HG03342 (cell line): ENCODE results near the gene PCSK5.

Source experiments
- ATAC-seq: cut with Tn5 transposase; IDR thresholded peaks from one replicate; pipeline ENCODE4 v1.9.1; 2021; ENCODE audit warnings: mild to moderate bottlenecking, moderate library complexity; ENCODE audit not compliant: unreplicated experiment

The PCSK5 gene

DNA sequence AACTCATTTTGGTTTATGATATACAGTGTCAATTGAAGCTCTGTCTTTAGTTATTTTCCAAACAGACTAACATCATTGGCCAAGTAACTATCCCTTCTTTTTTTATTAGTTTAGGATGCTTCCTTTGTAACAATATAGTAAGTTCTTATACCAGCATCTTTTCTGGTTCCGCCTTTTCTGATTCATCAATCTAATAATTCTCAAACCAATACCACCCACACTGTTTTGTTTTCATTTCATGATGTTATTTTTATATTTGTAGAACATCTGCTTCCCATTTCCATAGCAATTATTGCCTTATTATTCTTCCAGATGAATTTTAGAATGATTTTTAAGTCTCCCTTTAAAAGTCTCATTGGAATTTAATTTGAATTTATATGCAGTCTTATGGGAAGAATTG, 285.7 kb downstream of the PCSK5 start:
- ATAC-seq, result no peak

DNA sequence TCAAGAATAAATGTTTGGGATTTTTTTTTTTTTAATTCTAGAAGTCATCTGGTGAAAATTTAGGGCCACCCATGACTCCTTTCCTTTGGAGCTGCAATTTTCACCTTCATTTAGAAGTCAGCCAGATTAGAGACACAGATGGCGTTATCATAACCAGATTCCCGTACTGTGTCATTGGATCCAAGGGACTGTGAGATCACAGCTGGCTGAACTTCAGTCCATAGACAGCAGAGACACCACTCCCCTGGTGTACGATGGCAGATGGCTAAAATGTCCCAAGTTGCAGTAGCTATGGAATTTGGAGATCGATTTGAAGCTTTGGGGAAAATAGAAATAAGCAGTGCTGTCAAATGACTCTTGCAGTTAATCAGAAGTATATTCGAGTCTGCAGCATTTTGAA, 287.5 kb downstream of the PCSK5 start:
- ATAC-seq, result no peak

DNA sequence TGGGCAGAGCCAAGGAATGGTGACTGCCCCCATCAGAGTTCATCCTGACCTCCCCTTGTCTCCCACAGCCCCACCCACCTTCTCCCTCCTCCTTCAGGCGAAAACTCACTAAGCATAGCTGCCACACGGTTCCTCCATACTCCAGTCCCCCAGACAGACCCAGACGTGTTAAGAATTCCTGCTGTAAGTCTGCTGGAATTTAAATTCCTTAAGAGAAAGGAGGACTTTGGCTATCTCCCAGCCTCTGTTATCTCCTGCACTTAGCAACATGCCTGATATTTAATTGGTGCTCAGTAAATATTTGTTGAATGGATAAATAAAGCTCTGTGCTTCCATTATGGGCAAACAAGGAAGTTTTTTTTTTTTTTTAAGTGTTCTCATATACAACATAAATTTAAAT, 290.1 kb downstream of the PCSK5 start:
- ATAC-seq, result no peak

DNA sequence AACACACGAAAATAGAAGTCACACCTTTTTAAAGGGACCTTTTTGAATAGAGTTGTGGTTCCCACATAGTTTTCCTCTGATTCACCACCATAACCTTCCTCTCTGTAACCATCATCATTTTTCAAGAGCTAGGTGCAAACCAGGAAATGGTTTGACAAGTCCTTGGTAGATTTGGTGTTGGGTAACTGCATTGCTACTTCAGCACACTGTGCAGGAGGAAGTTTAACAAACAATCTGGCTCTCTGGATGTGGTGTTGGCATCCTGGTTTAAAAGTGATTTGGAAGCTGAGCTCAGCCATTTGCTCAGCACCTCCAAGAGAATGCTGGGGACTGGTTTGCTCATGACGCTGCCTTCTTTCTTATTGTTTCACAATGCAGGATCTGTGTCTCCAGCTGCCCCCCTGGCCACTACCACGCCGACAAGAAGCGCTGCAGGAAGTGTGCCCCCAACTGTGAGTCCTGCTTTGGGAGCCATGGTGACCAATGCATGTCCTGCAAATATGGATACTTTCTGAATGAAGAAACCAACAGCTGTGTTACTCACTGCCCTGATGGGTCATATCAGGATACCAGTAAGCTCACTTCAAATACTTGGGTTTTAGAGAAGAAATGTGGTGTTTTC, 290.7 kb downstream of the PCSK5 start:
- no peak for ATAC-seq

DNA sequence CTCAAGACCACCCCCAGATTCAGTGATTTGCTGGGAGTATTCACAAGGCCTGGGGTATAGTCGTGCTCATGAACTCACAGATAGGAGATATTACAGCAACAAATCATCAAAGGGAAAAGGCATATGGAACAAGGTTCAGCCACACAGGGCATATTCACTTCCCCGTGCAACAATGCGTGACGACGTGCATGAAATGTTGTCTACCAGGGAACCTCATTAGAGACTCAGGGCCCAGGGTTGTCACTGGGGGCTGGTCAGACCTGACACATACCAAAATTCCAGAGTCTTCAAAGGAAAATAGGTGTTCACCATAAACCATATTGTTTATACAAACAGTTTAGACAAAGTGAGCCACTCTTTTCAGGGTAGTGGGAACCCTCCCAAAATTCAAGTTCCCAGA, 291.3 kb downstream of the PCSK5 start:
- ATAC-seq, result no peak

DNA sequence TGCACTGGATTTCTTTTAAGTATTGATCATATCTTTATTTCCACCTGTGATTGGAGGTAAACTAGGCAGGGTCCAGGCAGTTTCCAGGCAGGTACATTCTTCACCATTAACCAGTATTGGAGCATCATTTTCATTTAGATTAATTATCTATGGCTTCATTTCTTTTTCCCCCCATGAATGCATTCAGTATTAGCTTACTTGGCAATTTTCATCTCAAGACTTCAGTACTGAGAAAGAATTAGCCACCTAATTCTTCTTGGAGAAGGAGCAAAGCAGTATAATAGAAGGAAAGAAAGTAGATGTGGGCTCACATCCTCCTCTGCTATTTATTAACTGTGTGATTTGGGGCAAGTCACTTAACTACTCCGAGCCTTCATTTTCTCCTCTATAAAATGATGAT, 295.0 kb downstream of the PCSK5 start:
- no peak for ATAC-seq

DNA sequence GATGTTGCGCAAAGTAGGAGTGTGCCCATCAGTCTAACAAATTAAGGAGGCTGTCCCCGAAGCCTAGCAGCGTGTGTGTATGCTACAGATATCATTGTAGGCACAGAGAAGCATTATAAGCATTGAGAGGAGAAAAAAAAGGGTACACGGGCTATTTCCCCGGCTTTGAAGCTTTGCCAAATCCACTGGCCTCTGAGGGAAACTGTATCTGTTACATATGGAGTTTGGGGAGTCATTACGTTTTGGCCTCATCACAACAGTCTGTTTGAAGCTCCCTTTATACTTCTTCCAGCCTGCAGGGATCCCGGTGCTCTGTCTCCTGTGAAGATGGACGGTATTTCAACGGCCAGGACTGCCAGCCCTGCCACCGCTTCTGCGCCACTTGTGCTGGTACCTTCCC, 297.8 kb downstream of the PCSK5 start:
- no peak for ATAC-seq

DNA sequence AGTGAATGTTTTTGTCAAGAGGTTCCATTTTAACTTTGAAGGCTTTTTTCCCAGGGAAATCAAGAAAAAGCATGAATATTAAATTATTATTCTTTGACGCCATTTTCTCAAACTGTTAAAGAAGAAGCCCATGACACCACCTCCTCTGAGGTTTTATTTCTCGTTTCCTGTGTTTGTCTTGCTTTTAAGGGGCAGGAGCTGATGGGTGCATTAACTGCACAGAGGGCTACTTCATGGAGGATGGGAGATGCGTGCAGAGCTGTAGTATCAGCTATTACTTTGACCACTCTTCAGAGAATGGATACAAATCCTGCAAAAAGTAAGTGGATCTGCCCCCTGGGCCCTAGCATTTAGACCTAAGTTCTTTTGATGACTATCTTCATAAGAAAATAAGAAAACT, 298.4 kb downstream of the PCSK5 start:
- no peak for ATAC-seq

DNA sequence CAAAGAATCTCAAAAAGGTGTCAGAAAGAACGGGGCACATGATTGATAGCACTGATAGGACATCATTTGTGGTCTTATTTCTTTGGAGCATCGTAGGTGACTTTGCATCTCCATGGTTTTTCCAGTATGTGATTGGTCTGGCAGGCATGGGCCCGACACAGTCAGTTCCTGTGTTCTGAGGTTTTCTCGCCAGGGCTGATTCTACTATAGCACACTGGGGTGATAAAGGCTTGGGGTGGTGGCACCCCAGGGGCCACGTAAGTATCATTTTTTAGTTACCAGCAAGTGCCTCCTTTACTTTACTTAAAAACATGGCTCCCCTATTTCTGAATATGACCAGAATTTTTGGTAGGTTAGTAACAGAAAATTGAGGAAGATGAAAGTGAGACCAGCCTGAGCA, 301.0 kb downstream of the PCSK5 start:
- ATAC-seq, result no peak

DNA sequence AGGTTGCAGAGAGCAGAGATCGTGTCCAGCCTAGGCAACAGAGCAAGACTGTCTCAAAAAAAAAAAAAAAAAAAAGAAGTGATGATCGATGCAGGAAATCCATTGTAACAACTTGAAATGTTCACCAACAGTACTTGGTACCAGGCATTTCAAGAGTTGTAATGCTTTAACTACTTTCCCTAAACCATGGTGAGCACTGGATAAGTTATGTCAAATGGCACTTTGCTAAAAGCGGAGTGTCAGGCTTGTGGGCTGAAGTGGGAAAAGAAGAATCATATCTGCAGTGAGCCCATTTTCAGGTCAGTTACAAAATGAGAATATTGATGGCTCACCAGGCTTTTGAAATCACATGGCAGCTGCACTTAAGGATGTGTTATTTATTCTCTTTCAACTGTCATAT, 301.5 kb downstream of the PCSK5 start:
- no peak for ATAC-seq

DNA sequence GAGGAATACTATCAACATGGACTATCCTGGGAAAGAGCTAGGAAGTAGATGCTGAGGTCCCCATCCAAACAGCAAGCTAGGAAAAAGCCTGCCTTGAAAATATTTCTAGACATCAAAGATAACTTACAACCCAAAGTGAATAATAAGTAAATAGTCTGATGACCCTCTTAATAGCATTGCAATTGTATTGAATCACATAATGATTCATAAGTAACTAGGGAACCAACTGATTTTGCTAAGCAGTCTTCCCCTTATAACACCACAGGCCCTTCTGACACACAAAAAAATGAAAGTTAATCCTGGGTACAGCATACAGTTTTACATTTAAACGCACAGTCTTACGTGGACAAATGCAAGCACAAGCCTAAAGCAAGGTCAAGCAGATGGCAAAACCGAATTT, 304.4 kb downstream of the PCSK5 start:
- ATAC-seq, result no peak

DNA sequence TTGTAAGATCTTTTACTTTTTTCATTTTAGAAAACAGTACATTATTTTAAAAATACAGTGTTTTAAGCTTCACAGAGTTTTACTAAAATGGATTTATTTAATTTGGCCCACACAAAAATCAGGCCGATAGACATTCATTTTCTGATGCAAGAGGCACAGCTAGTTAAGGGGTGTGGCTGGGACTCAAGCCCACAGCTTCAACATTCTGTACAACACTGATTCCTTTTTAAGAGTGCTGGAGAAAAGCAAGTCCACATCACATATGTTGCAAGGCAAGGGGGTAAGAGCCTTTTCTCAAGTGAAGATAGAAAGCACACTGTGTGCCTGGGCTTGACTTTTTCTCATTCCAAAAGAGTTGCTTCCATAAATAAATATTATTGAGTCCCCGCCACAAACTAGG, 307.9 kb downstream of the PCSK5 start:
- no peak for ATAC-seq

DNA sequence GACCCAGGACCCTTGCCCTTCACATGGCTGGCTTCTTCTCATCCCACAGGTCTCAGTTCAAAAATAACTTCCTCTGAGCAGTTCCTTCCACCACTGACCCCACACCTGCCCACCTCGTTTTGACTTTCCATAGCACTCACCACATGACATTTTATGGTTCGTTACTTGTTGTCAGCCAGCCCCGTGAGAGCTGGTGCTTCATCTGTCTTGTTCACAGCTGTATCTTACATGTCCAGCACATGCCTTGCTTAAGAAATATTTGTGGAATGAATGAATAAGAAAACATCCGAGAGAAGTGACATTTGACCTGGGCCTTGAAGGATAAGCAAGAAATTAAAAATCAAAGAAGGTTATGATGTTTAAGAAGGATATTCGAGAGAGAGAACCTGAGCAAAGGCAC, 309.8 kb downstream of the PCSK5 start:
- ATAC-seq, result no peak

DNA sequence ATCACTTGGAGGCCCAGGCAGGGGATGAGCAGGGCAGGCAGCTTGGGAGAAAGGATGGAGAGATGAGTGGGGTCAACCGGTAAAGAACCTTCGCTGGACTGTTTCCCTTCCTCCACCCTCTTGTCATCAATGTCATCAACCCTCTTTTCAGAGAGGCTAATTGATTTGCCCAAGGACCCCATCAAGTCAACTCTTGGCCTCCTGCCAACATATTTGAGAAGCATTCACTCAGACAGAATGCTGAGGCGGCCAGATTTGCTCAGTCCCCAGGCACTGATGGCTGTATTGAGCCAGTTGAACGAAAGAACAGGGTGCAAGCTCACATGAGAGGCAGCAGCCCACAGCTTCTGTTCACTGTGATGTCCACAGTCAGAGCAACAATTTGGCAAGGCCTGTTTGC, 310.3 kb downstream of the PCSK5 start:
- no peak for ATAC-seq

DNA sequence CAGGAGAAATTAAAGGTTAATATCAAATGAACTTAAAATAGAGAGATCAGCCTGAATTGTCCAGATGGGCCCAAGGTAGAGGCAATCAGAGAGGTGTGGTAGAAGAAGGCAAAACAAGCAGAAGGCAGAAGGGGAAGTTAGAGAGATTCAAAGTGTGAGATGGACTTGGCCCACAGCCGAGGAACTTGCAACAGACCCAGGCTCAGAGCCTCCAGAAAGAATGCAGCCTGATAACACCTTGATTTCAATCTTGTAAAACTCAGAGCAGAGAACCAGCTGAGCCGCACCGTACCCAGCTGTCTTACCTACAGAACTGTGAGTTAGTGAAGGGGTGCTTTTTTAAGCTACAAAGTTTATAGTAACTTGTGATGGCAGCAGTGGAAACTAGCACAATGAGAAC, 312.9 kb downstream of the PCSK5 start:
- ATAC-seq, result no peak

DNA sequence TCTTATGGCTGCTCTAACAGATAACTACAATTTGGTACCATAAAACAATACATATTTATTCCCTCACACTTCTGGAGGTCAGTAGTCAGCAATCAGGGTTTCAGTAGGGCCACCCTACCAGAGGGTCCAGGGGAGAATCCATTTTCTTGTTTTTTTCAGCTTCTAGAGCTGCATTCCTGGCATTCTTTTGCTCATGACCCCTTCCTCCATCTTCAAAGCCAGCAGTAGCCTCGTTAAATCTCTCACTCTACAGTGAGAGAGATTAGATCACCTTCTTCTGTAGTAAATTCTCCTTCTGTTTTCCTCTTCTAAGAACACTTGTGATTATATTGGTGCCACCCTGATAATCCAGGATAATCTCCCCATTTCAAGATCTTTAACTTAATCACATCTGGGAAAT, 316.3 kb downstream of the PCSK5 start:
- ATAC-seq, result no peak

DNA sequence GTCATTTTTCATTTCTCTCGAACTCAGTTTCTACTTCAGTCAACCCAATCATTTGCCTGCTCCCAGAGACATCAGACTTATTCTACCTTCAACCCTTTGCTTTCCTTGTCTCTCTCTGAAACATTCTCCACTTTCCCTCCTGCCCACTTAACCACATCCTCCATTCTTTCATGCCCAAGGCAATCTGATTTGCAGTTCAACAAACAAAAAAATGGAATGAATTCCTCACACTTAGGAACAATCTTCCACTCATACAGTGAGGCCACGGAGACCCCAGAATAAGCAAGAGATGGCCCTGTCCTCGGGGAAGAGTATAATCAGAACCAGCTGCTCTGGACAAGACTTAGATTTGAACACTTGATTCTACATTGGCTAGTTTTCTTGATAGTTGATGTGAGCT, 323.3 kb downstream of the PCSK5 start:
- ATAC-seq, result no peak

DNA sequence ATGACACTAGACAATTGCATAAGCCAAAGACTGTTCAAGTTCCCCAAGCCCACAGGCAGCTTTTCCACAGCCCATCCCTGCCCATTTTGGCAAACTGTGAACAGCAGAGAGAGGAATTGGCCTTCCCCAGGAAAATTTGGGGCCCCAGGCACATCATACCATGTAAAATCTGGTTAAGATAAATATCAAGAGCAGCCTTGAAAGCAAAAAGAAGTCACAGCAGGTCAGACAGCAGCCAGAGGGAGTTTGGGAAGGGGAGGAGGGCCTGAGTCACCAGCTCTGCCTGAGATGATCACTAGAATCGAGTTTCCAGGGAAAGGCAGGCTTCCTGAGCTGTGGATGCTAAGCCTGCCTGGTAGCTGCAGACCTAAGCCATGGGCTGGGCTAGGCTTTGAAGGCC, 324.6 kb downstream of the PCSK5 start:
- ATAC-seq, result no peak

DNA sequence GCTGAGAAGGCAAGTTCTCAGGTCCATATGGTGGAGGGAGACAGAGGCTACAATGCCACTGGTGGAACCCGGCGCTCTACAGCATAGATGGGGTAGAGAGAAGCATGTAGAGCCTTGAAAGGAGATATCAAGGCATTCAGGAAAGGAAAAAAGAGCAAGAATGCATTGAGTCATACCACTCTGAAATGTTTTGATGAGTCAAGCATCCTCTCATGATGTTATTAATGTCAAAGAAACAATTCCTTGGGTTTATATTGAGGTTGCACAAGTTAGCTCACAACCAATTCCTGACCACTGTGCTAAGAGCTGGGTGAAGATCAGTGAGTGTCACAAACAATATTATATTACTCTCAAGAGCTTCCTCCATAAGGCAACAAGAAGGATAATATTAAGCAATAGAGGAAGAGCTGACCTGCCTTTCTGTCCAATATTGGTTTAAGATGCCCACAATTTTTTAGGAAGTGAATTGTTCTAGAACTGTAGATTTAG, 325.7 kb downstream of the PCSK5 start:
- ATAC-seq, result no peak

DNA sequence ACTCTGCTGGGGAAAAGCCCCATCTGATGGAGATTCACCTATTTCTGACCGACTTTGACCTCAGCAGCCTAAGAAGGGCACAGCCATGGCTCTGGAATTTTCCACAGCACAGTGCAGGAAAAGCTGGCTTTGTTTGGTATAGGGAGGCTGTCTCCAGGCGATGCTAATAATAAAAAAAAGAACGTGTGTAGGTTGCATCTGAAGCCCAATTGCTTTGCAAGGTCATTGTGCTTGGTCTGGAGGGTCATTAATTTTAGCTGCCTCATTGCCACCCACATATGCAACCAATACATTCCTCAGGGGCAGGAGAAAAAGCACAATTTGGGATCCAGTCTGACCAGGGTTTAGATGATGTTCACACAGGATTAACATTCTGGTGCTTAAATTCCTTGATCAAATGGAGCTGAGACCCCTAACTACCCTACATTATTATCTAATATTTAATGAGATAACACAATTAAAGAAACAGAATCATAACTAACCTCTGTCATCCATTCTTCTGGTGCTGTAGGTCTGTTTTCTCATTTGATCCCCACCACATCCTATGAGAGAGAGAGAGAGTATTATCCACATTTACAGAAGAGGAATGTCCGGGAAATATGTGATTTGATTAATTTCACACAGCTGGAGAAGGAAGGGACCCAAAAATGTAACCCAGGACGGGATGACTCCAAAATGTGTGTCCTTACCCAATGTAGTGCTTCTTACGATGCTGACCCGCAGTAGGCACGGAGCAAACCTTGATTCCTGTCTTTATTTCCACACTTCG, 327.8 kb downstream of the PCSK5 start:
- ATAC-seq, result no peak

DNA sequence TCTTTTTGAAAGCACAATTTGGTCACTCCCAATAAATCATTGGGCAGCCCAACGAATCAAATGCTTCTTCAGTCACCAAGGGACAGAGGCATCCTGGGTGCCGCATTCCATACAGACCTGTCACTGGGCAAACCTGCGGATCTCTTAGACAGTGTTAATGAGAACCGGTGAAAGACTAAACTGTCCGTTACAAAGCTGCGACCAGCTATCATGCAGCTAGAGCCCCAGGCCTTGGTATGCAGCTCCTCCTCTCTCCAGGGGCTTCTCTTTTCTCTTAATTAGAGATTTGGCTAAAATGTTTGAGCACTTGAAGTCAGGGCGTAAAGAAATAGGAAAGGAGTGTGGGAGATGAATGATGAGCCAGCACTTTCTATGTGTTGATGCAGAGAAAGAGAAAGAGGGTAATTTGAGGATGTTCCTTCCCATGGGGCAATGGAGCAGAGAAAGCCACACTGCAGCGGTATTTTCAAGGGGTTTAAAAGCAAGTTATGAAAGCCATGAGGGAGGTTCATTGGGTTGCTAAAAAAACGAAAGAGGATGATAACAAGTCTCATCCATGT, 328.5 kb downstream of the PCSK5 start:
- no peak for ATAC-seq

DNA sequence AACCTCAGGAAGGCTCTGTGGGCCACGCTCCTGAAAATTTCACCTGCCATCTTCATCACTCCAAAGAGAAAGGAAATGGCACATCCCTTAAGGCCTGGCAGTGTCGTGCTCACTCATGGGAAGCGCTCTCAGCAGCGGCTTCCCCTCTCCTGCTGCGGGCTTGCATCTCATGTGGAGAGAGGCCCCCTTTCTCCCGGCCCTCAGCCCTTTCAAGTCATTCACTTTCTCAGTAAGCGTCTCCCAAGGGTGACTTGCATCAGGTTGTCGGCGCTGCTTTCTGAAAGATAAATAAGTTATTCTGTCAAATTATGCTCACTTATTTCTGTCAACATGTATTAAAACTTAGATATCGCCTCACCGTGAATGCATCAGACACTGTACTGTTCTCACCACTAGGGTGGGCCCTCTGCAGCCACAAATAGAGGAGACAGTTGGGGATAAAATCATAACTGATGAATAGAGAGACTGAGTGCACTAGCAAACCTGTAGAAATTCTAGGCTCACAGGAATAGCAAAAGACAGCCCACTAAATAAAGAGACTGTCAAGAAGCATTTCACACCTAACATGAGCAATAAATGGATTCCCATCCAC, 329.2 kb downstream of the PCSK5 start:
- no peak for ATAC-seq
